HEK293 (cell line): ENCODE measurements around the gene KCNS3.
A peak's percentile ranks its signal among the peaks of the same experiment; 100 is the strongest.

Source experiments
- CTCF ChIA-PET: fragments of 350-600 bp; formaldehyde crosslinking; extraction: SDS; loops from one replicate; lab custom pipeline; 2021; ENCODE audit warnings: antibody characterized with exemption; lab: Yijun Ruan, JAX
- POLR2A ChIA-PET: fragments of 300-600 bp; formaldehyde crosslinking; extraction: SDS; loops from one replicate; lab custom pipeline; 2020; ENCODE audit warnings: antibody characterized with exemption, inconsistent platforms; lab: Yijun Ruan, JAX
- H3K27ac ChIP-seq: fragments of 200-500 bp; sonication (Bioruptor generic); 2 replicates; pipeline ENCODE4 v1.5.1; 2014; ENCODE audit warnings: low read depth, low read length, control low read depth, inconsistent platforms; ENCODE audit errors: extremely low read depth
- H3K36me3 ChIP-seq, 2 experiments: fragments of 200-500 bp in 1 of 2; sonication (Bioruptor generic) in 1 of 2; 1 replicate in 1 of 2; 2 replicates in 1 of 2; pipeline ENCODE4 v1.5.1; 2014 to 2017; ENCODE audit warnings: inconsistent platforms in 2 of 2, low read length in 2 of 2; ENCODE audit not compliant: control insufficient read depth in 2 of 2, insufficient read depth in 1 of 2
- H3K4me1 ChIP-seq: fragments of 200-500 bp; sonication (Bioruptor generic); 2 replicates; pipeline ENCODE4 v1.5.1; 2014; ENCODE audit warnings: mild to moderate bottlenecking, low read length, inconsistent platforms; ENCODE audit not compliant: control insufficient read depth, insufficient read depth
- H3K4me3 ChIP-seq: 2 replicates; pipeline ENCODE4 v1.5.1; 2011; ENCODE audit warnings: low read depth, mild to moderate bottlenecking, control low read depth, low read length, moderate library complexity
- H3K9me3 ChIP-seq: fragments of 200-500 bp; sonication (Bioruptor generic); 2 replicates; pipeline ENCODE4 v1.5.1; 2014; ENCODE audit warnings: low read depth, low read length, inconsistent platforms; ENCODE audit not compliant: control insufficient read depth, insufficient read depth
- GLIS1 ChIP-seq: fragments of 450-650 bp; formaldehyde crosslinking; IDR thresholded peaks from 2 replicates; pipeline ENCODE4 v1.5.1; 2016; ENCODE audit warnings: missing biosample characterization, missing genetic modification characterization
- HOXA7 ChIP-seq: sonication (generic); formaldehyde crosslinking; IDR thresholded peaks from 2 replicates; pipeline ENCODE4 v1.8.1; 2022; ENCODE audit warnings: missing genetic modification reagents, borderline replicate concordance
- HOXC10 ChIP-seq: sonication (generic); formaldehyde crosslinking; IDR thresholded peaks from 2 replicates; pipeline ENCODE4 v1.8.1; 2023; ENCODE audit warnings: mild to moderate bottlenecking, missing genetic modification reagents
- KLF1 ChIP-seq: fragments of 450-650 bp; formaldehyde crosslinking; IDR thresholded peaks from 2 replicates; pipeline ENCODE4 v1.5.1; 2016; ENCODE audit warnings: missing biosample characterization, missing genetic modification characterization
- KLF16 ChIP-seq: fragments of 450-650 bp; formaldehyde crosslinking; IDR thresholded peaks from 2 replicates; pipeline ENCODE4 v1.5.1; 2017; ENCODE audit warnings: missing biosample characterization, missing genetic modification characterization
- MEIS1 ChIP-seq: sonication (generic); formaldehyde crosslinking; IDR thresholded peaks from 2 replicates; pipeline ENCODE4 v1.8.1; 2022; ENCODE audit warnings: missing genetic modification reagents, mild to moderate bottlenecking, borderline replicate concordance
- OVOL3 ChIP-seq: fragments of 450-650 bp; formaldehyde crosslinking; IDR thresholded peaks from 2 replicates; pipeline ENCODE4 v1.5.1; 2016; ENCODE audit warnings: missing biosample characterization, missing genetic modification characterization
- ZFP37 ChIP-seq: fragments of 450-650 bp; formaldehyde crosslinking; IDR thresholded peaks from 2 replicates; pipeline ENCODE4 v1.5.1; 2016; ENCODE audit warnings: missing biosample characterization, missing genetic modification characterization
- ZIC2 ChIP-seq: fragments of 450-650 bp; formaldehyde crosslinking; IDR thresholded peaks from 2 replicates; pipeline ENCODE4 v1.5.1; 2016; ENCODE audit warnings: missing biosample characterization, missing genetic modification characterization
- ZNF10 ChIP-seq: fragments of 450-650 bp; formaldehyde crosslinking; IDR thresholded peaks from 2 replicates; pipeline ENCODE4 v1.5.1; 2017; ENCODE audit warnings: missing biosample characterization, missing genetic modification characterization
- ZNF202 ChIP-seq: fragments of 450-650 bp; formaldehyde crosslinking; IDR thresholded peaks from 2 replicates; pipeline ENCODE4 v1.5.1; 2016; ENCODE audit warnings: missing biosample characterization, missing genetic modification characterization, borderline replicate concordance
- ZNF266 ChIP-seq: fragments of 450-650 bp; formaldehyde crosslinking; IDR thresholded peaks from 2 replicates; pipeline ENCODE4 v1.5.1; 2016; ENCODE audit warnings: missing biosample characterization, missing genetic modification characterization, low read depth
- ZNF292 ChIP-seq: fragments of 450-650 bp; formaldehyde crosslinking; IDR thresholded peaks from 2 replicates; pipeline ENCODE4 v1.5.1; 2016; ENCODE audit warnings: low read depth, missing biosample characterization, missing genetic modification characterization, borderline replicate concordance
- ZNF391 ChIP-seq: fragments of 450-650 bp; formaldehyde crosslinking; IDR thresholded peaks from 2 replicates; pipeline ENCODE4 v1.5.1; 2016; ENCODE audit warnings: low read depth, missing biosample characterization, missing genetic modification characterization, borderline replicate concordance
- ZNF473 ChIP-seq: fragments of 450-650 bp; formaldehyde crosslinking; IDR thresholded peaks from 2 replicates; pipeline ENCODE4 v1.5.1; 2017; ENCODE audit warnings: missing biosample characterization, missing genetic modification characterization
- ZNF510 ChIP-seq: fragments of 450-650 bp; formaldehyde crosslinking; IDR thresholded peaks from 2 replicates; pipeline ENCODE4 v1.5.1; 2018; ENCODE audit warnings: mild to moderate bottlenecking, missing genetic modification characterization, missing biosample characterization; ENCODE audit not compliant: insufficient replicate concordance
- ZNF549 ChIP-seq: fragments of 450-650 bp; IDR thresholded peaks from 2 replicates; pipeline ENCODE4 v1.5.1; 2018; ENCODE audit warnings: missing biosample characterization, missing genetic modification characterization, mild to moderate bottlenecking, inconsistent platforms, moderate library complexity
- ZNF596 ChIP-seq: fragments of 450-650 bp; IDR thresholded peaks from 2 replicates; pipeline ENCODE4 v1.5.0; 2018; ENCODE audit warnings: missing biosample characterization, mild to moderate bottlenecking, missing genetic modification characterization, moderate library complexity
- ZNF777 ChIP-seq: fragments of 450-650 bp; formaldehyde crosslinking; IDR thresholded peaks from 2 replicates; pipeline ENCODE4 v1.5.1; 2017; ENCODE audit warnings: missing biosample characterization, missing genetic modification characterization, borderline replicate concordance
- ZNF792 ChIP-seq: fragments of 450-650 bp; formaldehyde crosslinking; IDR thresholded peaks from 2 replicates; pipeline ENCODE4 v1.5.1; 2016; ENCODE audit warnings: missing biosample characterization, missing genetic modification characterization
- ZSCAN16 ChIP-seq: fragments of 450-650 bp; formaldehyde crosslinking; IDR thresholded peaks from 2 replicates; pipeline ENCODE4 v1.5.1; 2016; ENCODE audit warnings: missing biosample characterization, missing genetic modification characterization
- ZSCAN30 ChIP-seq: fragments of 450-650 bp; IDR thresholded peaks from 2 replicates; pipeline ENCODE4 v1.5.1; 2018; ENCODE audit warnings: missing biosample characterization, mild to moderate bottlenecking, missing genetic modification characterization, moderate library complexity
- TF ChIP-seq, protein P1 (sequence below): fragments of 450-650 bp; formaldehyde crosslinking; IDR thresholded peaks from 2 replicates; pipeline ENCODE4 v1.5.1; 2016; ENCODE audit warnings: missing biosample characterization, missing genetic modification characterization
- TF ChIP-seq, protein P2 (sequence below): fragments of 450-650 bp; IDR thresholded peaks from 2 replicates; pipeline ENCODE4 v1.5.1; 2018; ENCODE audit warnings: missing biosample characterization, missing genetic modification characterization
- TF ChIP-seq, protein P3 (sequence below): fragments of 450-650 bp; formaldehyde crosslinking; IDR thresholded peaks from 2 replicates; pipeline ENCODE4 v1.5.1; 2016; ENCODE audit warnings: missing biosample characterization, missing genetic modification characterization

KCNS3 gene

DNA sequence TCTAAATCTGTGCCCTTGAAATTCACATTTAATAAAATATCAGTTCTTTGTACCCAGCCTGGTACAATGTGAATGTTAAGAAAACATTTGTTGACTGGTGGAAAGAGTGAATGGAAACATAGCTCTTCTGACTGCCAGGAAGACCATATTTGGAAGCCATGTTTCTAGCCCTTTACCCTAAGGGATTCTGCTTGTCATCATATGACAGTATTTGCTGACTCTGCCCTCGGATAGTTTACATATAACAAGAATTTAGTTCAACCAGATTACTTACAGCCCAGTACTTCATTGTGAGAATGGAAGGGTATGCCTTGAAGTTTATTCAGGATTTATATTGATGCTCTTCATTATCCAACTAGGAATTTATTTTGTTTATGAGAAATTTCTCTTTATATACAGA, 13.8 kb upstream of the KCNS3 start (continued):
- no peak for TF ChIP-seq HOXA7 (CRISPR knock-in tag)

- Histone ChIP-seq H3K36me3 (no peaks in the 10 kb centered on the region), H3K4me1 (no peaks in the 10 kb centered on the region; the same call in 1 of the 2 replicates), H3K27ac (no peak overlapping the region), H3K4me3 (no peak overlapping the region), H3K9me3 (no peaks in the 10 kb centered on the region)
- ChIA-PET POLR2A (interaction anchor here (1.4 kb wide), 1 partner anchor 11 kb away, joined by 4 read pairs; the partner anchor contains the start of gene KCNS3), CTCF (interaction anchor here (0.7 kb wide), 1 partner anchor 12 kb away, joined by 3 read pairs; no protein-coding TSS in a partner anchor)
- no peak for TF ChIP-seq ZNF292 (tag by site-specific recombination)
- no peak for TF ChIP-seq ZNF792 (tag by site-specific recombination)
Measured at GRCh38 chr2:17867133-17867532, 11.3 kb upstream of the KCNS3 start.

DNA sequence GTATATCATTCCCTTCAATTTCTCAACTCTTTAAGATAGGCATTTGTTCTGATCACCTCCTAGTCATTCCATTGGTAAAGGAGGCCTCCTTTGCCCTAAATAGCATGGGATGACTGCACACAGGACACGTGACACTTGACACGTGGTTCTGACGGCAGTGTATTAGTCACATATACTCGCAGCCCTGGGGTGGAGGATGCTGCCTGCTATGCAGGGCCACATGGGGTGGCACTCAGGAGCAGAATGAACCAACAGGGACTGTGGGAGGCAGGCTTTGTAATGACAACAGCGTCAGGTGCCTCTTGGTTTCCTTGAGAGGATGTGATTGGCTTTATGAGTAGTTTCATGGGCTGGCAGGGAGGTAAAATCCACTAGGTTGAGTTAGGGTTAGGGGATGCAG, 9.3 kb upstream of the KCNS3 start:
- POLR2A ChIA-PET, result no interaction called here
- no peaks in the 10 kb centered on the region; the same call in 1 of the 2 replicates for H3K4me1 ChIP-seq
- no peaks in the 10 kb centered on the region for H3K36me3 ChIP-seq
- CTCF ChIA-PET, result no interaction called here
- no peak overlapping the region for H3K27ac ChIP-seq
- TF ChIP-seq ZNF202 (no peak), ZFP37 (tag by site-specific recombination) (no peak), ZNF473 (tag by site-specific recombination) (no peak), ZNF549 (tag by site-specific recombination) (no peak), GLIS1 (tag by site-specific recombination) (peak; percentile 78), ZNF266 (tag by site-specific recombination) (no peak), ZIC2 (peak; percentile 57), ZNF792 (tag by site-specific recombination) (no peak), MEIS1 (CRISPR knock-in tag) (no peak), ZSCAN30 (tag by site-specific recombination) (no peak)
- TF ChIP-seq, protein P1, sequence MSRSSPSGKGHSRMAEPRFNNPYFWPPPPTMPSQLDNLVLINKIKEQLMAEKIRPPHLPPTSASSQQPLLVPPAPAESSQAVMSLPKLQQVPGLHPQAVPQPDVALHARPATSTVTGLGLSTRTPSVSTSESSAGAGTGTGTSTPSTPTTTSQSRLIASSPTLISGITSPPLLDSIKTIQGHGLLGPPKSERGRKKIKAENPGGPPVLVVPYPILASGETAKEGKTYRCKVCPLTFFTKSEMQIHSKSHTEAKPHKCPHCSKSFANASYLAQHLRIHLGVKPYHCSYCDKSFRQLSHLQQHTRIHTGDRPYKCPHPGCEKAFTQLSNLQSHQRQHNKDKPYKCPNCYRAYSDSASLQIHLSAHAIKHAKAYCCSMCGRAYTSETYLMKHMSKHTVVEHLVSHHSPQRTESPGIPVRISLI (tag by site-specific recombination), result no peak
- H3K4me3 ChIP-seq, result no peak overlapping the region
- H3K9me3 ChIP-seq, result no peaks in the 10 kb centered on the region

- CTCF ChIA-PET, result no interaction called here
Measured at GRCh38 chr2:17871639-17872038, 6.8 kb upstream of the KCNS3 start.

More at GRCh38 chr2:17871639-17872038, 6.8 kb upstream of the KCNS3 start:
- Histone ChIP-seq H3K4me1 (no peaks in the 10 kb centered on the region; the same call in 1 of the 2 replicates), H3K27ac (no peak overlapping the region), H3K9me3 (no peaks in the 10 kb centered on the region), H3K4me3 (no peak overlapping the region), H3K36me3 (no peaks in the 10 kb centered on the region)
- POLR2A ChIA-PET, result no interaction called here
- TF ChIP-seq ZNF596 (tag by site-specific recombination) (no peak), ZSCAN16 (tag by site-specific recombination) (no peak), ZNF10 (tag by site-specific recombination) (no peak), OVOL3 (tag by site-specific recombination) (no peak), ZNF391 (tag by site-specific recombination) (no peak), ZNF777 (tag by site-specific recombination) (no peak), KLF1 (no peak), HOXC10 (CRISPR knock-in tag) (no peak), ZIC2 (no peak), KLF16 (tag by site-specific recombination) (no peak), ZNF510 (tag by site-specific recombination) (no peak)
- TF ChIP-seq, protein P2, sequence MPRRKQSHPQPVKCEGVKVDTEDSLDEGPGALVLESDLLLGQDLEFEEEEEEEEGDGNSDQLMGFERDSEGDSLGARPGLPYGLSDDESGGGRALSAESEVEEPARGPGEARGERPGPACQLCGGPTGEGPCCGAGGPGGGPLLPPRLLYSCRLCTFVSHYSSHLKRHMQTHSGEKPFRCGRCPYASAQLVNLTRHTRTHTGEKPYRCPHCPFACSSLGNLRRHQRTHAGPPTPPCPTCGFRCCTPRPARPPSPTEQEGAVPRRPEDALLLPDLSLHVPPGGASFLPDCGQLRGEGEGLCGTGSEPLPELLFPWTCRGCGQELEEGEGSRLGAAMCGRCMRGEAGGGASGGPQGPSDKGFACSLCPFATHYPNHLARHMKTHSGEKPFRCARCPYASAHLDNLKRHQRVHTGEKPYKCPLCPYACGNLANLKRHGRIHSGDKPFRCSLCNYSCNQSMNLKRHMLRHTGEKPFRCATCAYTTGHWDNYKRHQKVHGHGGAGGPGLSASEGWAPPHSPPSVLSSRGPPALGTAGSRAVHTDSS (tag by site-specific recombination), result no peak
- TF ChIP-seq, protein P3, sequence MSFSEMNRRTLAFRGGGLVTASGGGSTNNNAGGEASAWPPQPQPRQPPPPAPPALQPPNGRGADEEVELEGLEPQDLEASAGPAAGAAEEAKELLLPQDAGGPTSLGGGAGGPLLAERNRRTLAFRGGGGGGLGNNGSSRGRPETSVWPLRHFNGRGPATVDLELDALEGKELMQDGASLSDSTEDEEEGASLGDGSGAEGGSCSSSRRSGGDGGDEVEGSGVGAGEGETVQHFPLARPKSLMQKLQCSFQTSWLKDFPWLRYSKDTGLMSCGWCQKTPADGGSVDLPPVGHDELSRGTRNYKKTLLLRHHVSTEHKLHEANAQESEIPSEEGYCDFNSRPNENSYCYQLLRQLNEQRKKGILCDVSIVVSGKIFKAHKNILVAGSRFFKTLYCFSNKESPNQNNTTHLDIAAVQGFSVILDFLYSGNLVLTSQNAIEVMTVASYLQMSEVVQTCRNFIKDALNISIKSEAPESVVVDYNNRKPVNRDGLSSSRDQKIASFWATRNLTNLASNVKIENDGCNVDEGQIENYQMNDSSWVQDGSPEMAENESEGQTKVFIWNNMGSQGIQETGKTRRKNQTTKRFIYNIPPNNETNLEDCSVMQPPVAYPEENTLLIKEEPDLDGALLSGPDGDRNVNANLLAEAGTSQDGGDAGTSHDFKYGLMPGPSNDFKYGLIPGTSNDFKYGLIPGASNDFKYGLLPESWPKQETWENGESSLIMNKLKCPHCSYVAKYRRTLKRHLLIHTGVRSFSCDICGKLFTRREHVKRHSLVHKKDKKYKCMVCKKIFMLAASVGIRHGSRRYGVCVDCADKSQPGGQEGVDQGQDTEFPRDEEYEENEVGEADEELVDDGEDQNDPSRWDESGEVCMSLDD (tag by site-specific recombination), result no peak
